Adipose tissue (tissue), 3 donors: ENCODE results near the gene PRDM7. TPM values are rescaled to one million over a fixed set of nuclear protein-coding genes. Genes with fewer than 3 reads are reported as not detected.
"Not testable (repeated sequence)": the region's sequence is repeated elsewhere in the genome, so short reads cannot be mapped to it uniquely, and the experiment has no call there.

Experiments used
- H3K27ac ChIP-seq: one replicate; pipeline ENCODE4 v1.5.1; 2013; ENCODE audit warnings: low read depth, low read length
- WGBS, 3 donors: extraction: QIAGEN DNeasy Blood & Tissue Kit; methylation state at CpG; one replicate each; pipeline ENCODE4 v1.1.7; 2013; 5-methylcytosine and 5-hydroxymethylcytosine counted together
- polyA plus RNA-seq, 3 donors: library from polyadenylated mRNA; stranded (reverse); fragments of 200-250 nt; gene quantifications; one replicate each; pipeline ENCODE4 v1.2.3, GENCODE V29; 2013
- donor health status: healthy with polysubstance abuse.
- donor health status: Bipolar disorder and iron deficiency.
- donor health status: healthy.

Gene PRDM7
- polyA plus RNA-seq, 3 donors: not detected

GRCh38 chr16:90020260-90020837, 56.8 kb downstream of the PRDM7 start:
- 66 to 88% (median 84%) methylated on average over 9 of the region's 9 CpGs for WGBS, 3 donors

GRCh38 chr16:90019543-90020259, 57.4 kb downstream of the PRDM7 start:
- WGBS, 3 donors: 2 to 4% (median 3%) methylated on average over 42 to 57 of the region's 57 CpGs
- no peak overlapping the region for H3K27ac ChIP-seq

More at GRCh38 chr16:90020260-90020837, 56.8 kb downstream of the PRDM7 start:
- no peak overlapping the region for H3K27ac ChIP-seq

- H3K27ac ChIP-seq: no peak within 1 kb of the TSS
- 1 to 4% (median 2%) methylated on average over 64 to 97 of the region's 103 CpGs for WGBS, 3 donors
These were observed 58.2 kb downstream of the PRDM7 start, which contains the start of gene DBNDD1 for GRCh38 chr16:90018652-90019542. TSS of gene DBNDD1 (minus strand) at chr16:90019456. CDS start at chr16:90019341, 115 bp downstream.

GRCh38 chr16:90018297-90018651, 58.9 kb downstream of the PRDM7 start:
- 42 to 63% (median 61%) methylated on average over 7 of the region's 7 CpGs for WGBS, 3 donors
- H3K27ac ChIP-seq: no peak overlapping the region

- 61 to 73% (median 66%) methylated on average over 11 of the region's 11 CpGs for WGBS, 3 donors
- no peak overlapping the region for H3K27ac ChIP-seq
These were observed 60.7 kb downstream of the PRDM7 start for GRCh38 chr16:90016339-90016950.

- 84 to 88% (median 85%) methylated on average over 19 of the region's 19 CpGs for WGBS, 3 donors
- no peak overlapping the region for H3K27ac ChIP-seq
These were observed 61.4 kb downstream of the PRDM7 start for GRCh38 chr16:90015586-90016338.

GRCh38 chr16:90012991-90013745, 64.0 kb downstream of the PRDM7 start:
- 74 to 80% (median 76%) methylated on average over 13 of the region's 13 CpGs for WGBS, 3 donors
- no peak overlapping the region for H3K27ac ChIP-seq

GRCh38 chr16:90011908-90012501, 65.1 kb downstream of the PRDM7 start:
- 86 to 87% (median 86%) methylated on average over 12 of the region's 12 CpGs for WGBS, 3 donors

GRCh38 chr16:90011508-90011819, 65.7 kb downstream of the PRDM7 start:
- 72 to 86% (median 81%) methylated on average over 9 to 11 of the region's 11 CpGs for WGBS, 3 donors
- H3K27ac ChIP-seq: no peak overlapping the region

More at GRCh38 chr16:90011908-90012501, 65.1 kb downstream of the PRDM7 start:
- no peak overlapping the region for H3K27ac ChIP-seq

- 74 to 89% (median 74%) methylated on average over 22 of the region's 22 CpGs for WGBS, 3 donors
- no peak overlapping the region for H3K27ac ChIP-seq
These were observed 66.2 kb downstream of the PRDM7 start for GRCh38 chr16:90010676-90011507.

GRCh38 chr16:90009172-90009899, 67.8 kb downstream of the PRDM7 start:
- WGBS, 3 donors: 78 to 87% (median 79%) methylated on average over 21 to 22 of the region's 22 CpGs
- no peak overlapping the region for H3K27ac ChIP-seq

GRCh38 chr16:90008708-90009145, 68.4 kb downstream of the PRDM7 start:
- 41 to 74% (median 56%) methylated on average over 13 of the region's 13 CpGs for WGBS, 3 donors
- no peak overlapping the region for H3K27ac ChIP-seq

- WGBS, 3 donors: 62 to 82% (median 70%) methylated on average over 13 of the region's 13 CpGs
- H3K27ac ChIP-seq: not testable (repeated sequence)
These were observed 69.4 kb downstream of the PRDM7 start for GRCh38 chr16:90007635-90008234.

GRCh38 chr16:90007015-90007414, 70.1 kb downstream of the PRDM7 start:
- no peak overlapping the region for H3K27ac ChIP-seq
- WGBS, 3 donors: 84 to 87% (median 85%) methylated on average over 7 of the region's 7 CpGs
